HFF-Myc (cell line): ENCODE measurements around the gene GFRA1.

Source experiments
- DNase-seq: peaks from one replicate; pipeline ENCODE4 v3.0.0-alpha.2; 2011; ENCODE audit warnings: low read depth; ENCODE audit errors: extremely low read depth
- H3K4me3 ChIP-seq: replicated peaks from 2 replicates; pipeline ENCODE4 v1.5.1; 2011; ENCODE audit warnings: low read depth, mild to moderate bottlenecking, control low read depth, low read length
- TF ChIP-seq, protein P1 (sequence below): IDR thresholded peaks from 2 replicates; pipeline ENCODE4 v1.5.1; 2012; ENCODE audit warnings: mild to moderate bottlenecking, low read depth, low read length, control low read depth; ENCODE audit errors: missing control alignments

The GFRA1 gene

GRCh38 chr10:116245156-116245555 is 27.9 kb downstream of the GFRA1 start:
- no peak for DNase-seq
- no peak overlapping the region for H3K4me3 ChIP-seq
- TF ChIP-seq, protein P1, sequence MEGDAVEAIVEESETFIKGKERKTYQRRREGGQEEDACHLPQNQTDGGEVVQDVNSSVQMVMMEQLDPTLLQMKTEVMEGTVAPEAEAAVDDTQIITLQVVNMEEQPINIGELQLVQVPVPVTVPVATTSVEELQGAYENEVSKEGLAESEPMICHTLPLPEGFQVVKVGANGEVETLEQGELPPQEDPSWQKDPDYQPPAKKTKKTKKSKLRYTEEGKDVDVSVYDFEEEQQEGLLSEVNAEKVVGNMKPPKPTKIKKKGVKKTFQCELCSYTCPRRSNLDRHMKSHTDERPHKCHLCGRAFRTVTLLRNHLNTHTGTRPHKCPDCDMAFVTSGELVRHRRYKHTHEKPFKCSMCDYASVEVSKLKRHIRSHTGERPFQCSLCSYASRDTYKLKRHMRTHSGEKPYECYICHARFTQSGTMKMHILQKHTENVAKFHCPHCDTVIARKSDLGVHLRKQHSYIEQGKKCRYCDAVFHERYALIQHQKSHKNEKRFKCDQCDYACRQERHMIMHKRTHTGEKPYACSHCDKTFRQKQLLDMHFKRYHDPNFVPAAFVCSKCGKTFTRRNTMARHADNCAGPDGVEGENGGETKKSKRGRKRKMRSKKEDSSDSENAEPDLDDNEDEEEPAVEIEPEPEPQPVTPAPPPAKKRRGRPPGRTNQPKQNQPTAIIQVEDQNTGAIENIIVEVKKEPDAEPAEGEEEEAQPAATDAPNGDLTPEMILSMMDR: no peak

GRCh38 chr10:116241642-116242410 is 31.2 kb downstream of the GFRA1 start:
- no peak overlapping the region for H3K4me3 ChIP-seq
- TF ChIP-seq, protein P1: no peak
- DNase-seq: peak; percentile 65

DNA sequence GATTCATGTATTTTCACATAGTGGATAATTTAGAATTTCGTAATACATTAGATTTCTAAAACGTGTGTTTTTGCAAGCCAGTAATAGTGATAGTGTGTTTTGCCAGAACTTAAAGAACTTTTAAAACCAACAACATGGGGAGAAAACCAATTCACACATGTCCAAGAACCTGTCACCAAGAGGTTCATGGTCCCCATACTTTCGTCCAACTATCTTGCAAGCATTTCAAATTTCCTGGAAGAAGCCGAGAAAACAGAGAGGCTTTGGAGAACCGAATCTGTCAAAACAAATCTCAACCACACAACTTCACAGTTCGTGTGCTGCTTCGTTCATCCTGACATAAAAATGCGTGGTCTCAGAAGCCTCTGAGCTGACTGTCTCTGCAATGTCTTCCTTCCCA is 31.9 kb downstream of the GFRA1 start:
- TF ChIP-seq, protein P1: no peak
- no peak overlapping the region for H3K4me3 ChIP-seq
- no peak for DNase-seq

- TF ChIP-seq, protein P1: no peak
- no peak overlapping the region for H3K4me3 ChIP-seq
- DNase-seq: no peak
Measured at GRCh38 chr10:116240157-116240950, 32.7 kb downstream of the GFRA1 start.

DNA sequence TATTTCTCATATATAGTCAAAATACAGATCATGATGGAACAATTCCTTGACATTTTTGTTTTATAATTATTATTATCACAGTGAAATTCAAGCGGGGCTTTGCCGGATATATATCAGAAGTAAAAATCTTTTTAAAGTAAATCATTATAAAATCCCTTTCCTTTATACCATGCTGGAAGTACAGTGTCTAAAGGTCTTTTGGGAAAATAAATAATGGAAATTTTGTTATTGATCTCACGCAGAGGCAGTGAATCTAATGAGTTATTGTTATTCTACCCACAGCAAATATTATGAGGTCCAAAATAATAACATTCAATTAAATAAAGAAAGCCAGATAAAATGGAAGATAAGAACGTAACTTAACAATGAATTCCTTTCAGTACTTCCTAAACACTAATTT is 33.8 kb downstream of the GFRA1 start:
- no peak overlapping the region for H3K4me3 ChIP-seq
- DNase-seq: no peak
- TF ChIP-seq, protein P1: no peak

- TF ChIP-seq, protein P1: no peak
- H3K4me3 ChIP-seq: no peak overlapping the region
- DNase-seq: no peak
Measured at GRCh38 chr10:116237970-116238369, 35.0 kb downstream of the GFRA1 start.
